Pancreas (tissue), 10 donors: ENCODE data around the gene YRDC. TPM values are rescaled to one million over a fixed set of nuclear protein-coding genes. Genes with fewer than 3 reads are reported as not detected.

ENCODE experiments used
- ATAC-seq, 4 donors: fragments of 200-7000 bp; cut with Tn5 transposase; one replicate each; pipeline versions ENCODE4 v1.8.0 to v1.9.1; 2020; ENCODE audit warnings: mild to moderate bottlenecking in 4 of 4, moderate library complexity in 4 of 4
- DNase-seq, 6 donors: peaks; one replicate each; pipeline ENCODE4 v3.0.0-alpha.2; 2020
- FAIRE-seq: peaks from 2 replicates; lab custom pipeline; 2012; peaks lifted over from hg19 to GRCh38; lab: Jason Lieb, UNC
- H3K27ac ChIP-seq, 4 donors: fragments of 200-600 bp; sonication (generic); 1 replicate in 3 of 4; 2 replicates in 1 of 4; pipeline versions ENCODE4 v1.5.0 to v1.8.0; 2020
- H3K27me3 ChIP-seq, 4 donors: fragments of 200-600 bp; one replicate each; pipeline ENCODE4 v1.8.0; 2021
- H3K36me3 ChIP-seq, 3 donors: fragments of 200-600 bp; sonication (generic) in 1 of 3; one replicate each; pipeline versions ENCODE4 v1.5.0 to v1.8.0; 2020 to 2021
- H3K4me1 ChIP-seq, 3 donors: fragments of 200-600 bp; one replicate each; pipeline ENCODE4 v1.8.0; 2021
- H3K4me3 ChIP-seq, 4 donors: fragments of 200-600 bp; sonication (generic) in 2 of 4; one replicate each; pipeline versions ENCODE4 v1.5.0 to v1.8.0; 2020 to 2021
- H3K9me3 ChIP-seq, 4 donors: fragments of 200-600 bp; one replicate each; pipeline ENCODE4 v1.8.0; 2021
- WGBS, 2 donors: extraction: QIAGEN DNeasy Blood & Tissue Kit; methylation state at CpG; one replicate each; pipeline ENCODE4 v1.1.7; 2013; 5-methylcytosine and 5-hydroxymethylcytosine counted together
- intact Hi-C, 3 donors: fragments of 100-400 bp; cut with DNase I; formaldehyde crosslinking; loops; one replicate each; pipeline versions ENCODE4 v1.11.1 to v1.14.2; 2022
- polyA plus RNA-seq, 2 donors: library from polyadenylated mRNA; stranded (reverse); fragments of 200-250 nt; gene quantifications; one replicate each; pipeline ENCODE4 v1.2.3, GENCODE V29; 2013
- total RNA-seq, 6 donors: library from RNA; stranded (reverse); fragmentation: NEBNext Ultra II Directional in 4 of 6; extraction: Animal tissue kit (Norgen Biotek cat#: 25700) in 4 of 6; gene quantifications; one replicate each; pipeline versions ENCODE4 v1.2.1 to v1.2.4, GENCODE V29; 2021 to 2023
- TF ChIP-seq, protein P1 (sequence below), 4 donors: fragments of 200-600 bp; sonication (generic) in 3 of 4; IDR thresholded peaks; one replicate each; pipeline versions ENCODE4 v1.5.0 to v1.8.0; 2021; ENCODE audit warnings: antibody characterized with exemption in 4 of 4
- donor health status: healthy with polysubstance abuse.
- donor health status: DM: no; HTN: no; CAD: no; lungs with moderate emphysema.
- donor health status: DM: no; HTN: no; CAD: no.
- donor health status: control.
- donor health status: control.
- donor health status: Bipolar disorder and iron deficiency.
- donor health status: DM: yes; HTN: yes; CAD: no.
- donor health status: DM: no; HTN: no; CAD: no.
- donor health status: DM: no; HTN: no; CAD: no.
- donor health status: DM: yes; HTN: yes; CAD: no.

YRDC gene, protein sequence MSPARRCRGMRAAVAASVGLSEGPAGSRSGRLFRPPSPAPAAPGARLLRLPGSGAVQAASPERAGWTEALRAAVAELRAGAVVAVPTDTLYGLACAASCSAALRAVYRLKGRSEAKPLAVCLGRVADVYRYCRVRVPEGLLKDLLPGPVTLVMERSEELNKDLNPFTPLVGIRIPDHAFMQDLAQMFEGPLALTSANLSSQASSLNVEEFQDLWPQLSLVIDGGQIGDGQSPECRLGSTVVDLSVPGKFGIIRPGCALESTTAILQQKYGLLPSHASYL
- total RNA-seq (10 to 100 TPM in 1 of 6 donors, 1 to 10 TPM in 5; 5.2 to 11.9 (median 6.2) TPM), polyA plus RNA-seq (1 to 10 TPM; 4.8 to 9.3 TPM)

- Histone ChIP-seq H3K36me3 (peaks cover 6 to 30% (median 29%) of the 10 kb centered on the region in 3 donors), H3K27me3 (no peaks in the 10 kb centered on the region), H3K4me1 (peaks cover 7 to 17% (median 12%) of the 10 kb centered on the region in 3 donors), H3K27ac (peak within 1 kb of the TSS; percentile 89 to 94 (median 93)), H3K9me3 (no peaks in the 10 kb centered on the region), H3K4me3 (peak within 1 kb of the TSS; percentile 78 to 88 (median 85))
- 0 to 1% methylated on average over 71 to 95 of the region's 95 CpGs for WGBS, 2 donors
- TF ChIP-seq, protein P1, sequence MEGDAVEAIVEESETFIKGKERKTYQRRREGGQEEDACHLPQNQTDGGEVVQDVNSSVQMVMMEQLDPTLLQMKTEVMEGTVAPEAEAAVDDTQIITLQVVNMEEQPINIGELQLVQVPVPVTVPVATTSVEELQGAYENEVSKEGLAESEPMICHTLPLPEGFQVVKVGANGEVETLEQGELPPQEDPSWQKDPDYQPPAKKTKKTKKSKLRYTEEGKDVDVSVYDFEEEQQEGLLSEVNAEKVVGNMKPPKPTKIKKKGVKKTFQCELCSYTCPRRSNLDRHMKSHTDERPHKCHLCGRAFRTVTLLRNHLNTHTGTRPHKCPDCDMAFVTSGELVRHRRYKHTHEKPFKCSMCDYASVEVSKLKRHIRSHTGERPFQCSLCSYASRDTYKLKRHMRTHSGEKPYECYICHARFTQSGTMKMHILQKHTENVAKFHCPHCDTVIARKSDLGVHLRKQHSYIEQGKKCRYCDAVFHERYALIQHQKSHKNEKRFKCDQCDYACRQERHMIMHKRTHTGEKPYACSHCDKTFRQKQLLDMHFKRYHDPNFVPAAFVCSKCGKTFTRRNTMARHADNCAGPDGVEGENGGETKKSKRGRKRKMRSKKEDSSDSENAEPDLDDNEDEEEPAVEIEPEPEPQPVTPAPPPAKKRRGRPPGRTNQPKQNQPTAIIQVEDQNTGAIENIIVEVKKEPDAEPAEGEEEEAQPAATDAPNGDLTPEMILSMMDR (IDR thresholded peaks at IDR 0.05) = no peak
- intact Hi-C loops = no loop called here
- FAIRE-seq (no peak), DNase-seq (peak; percentile 93 to 97 (median 94)), ATAC-seq (peak; percentile 90 to 95 (median 92))
Measured at GRCh38 chr1:37807555-37808368, at the start of gene YRDC, which contains the start of gene C1orf122. Gene YRDC, minus strand, starts transcription at chr1:37808208. Its CDS starts 28 bp downstream, at chr1:37808180. Gene C1orf122, plus strand, starts transcription at chr1:37807790. Its CDS starts 615 bp downstream, at chr1:37808405.

DNA sequence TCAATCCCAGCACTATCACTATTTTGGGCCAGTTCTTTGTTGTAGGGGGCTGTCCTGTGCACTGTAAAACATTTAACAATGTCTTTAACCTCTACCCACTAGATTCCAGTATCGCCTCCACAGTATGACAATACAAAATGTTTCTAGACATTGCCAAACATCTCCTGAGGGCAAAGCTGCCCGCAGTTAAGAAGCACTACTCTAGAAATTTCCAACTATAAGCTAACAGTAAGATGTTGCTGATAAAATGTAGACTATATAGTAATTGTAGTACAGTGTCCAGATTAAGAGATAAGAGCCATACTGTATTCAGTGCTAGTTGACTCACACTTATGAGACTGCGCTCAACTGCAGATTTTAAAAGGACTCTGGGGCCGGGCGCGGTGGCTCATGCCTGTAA is 46.4 kb upstream of the YRDC start:
- Histone ChIP-seq H3K27me3 (no peaks in the 10 kb centered on the region), H3K9me3 (no peaks in the 10 kb centered on the region), H3K4me3 (no peak overlapping the region), H3K4me1 (peaks cover 8 to 17% (median 8%) of the 10 kb centered on the region in 3 donors), H3K36me3 (no peaks in the 10 kb centered on the region), H3K27ac (no peak overlapping the region)
- FAIRE-seq (no peak), ATAC-seq (no peak), DNase-seq (no peak)
- intact Hi-C loops = no loop called here
- WGBS, 2 donors = 96 to 98% methylated on average over 6 of the region's 6 CpGs
- TF ChIP-seq, protein P1 (IDR thresholded peaks at IDR 0.05) = no peak

GRCh38 chr1:37853157-37853556 is 45.1 kb upstream of the YRDC start:
- no peak for FAIRE-seq
- Histone ChIP-seq H3K4me3 (no peak overlapping the region), H3K27me3 (no peaks in the 10 kb centered on the region), H3K27ac (no peak overlapping the region), H3K9me3 (no peaks in the 10 kb centered on the region), H3K36me3 (no peaks in the 10 kb centered on the region), H3K4me1 (peaks cover 0 to 10% (median 4%) of the 10 kb centered on the region in 3 donors)
- DNase-seq = no peak
- TF ChIP-seq, protein P1 (IDR thresholded peaks at IDR 0.05) = no peak
- ATAC-seq = no peak
- intact Hi-C loops = no loop called here

GRCh38 chr1:37851782-37852210 is 43.8 kb upstream of the YRDC start:
- peak in 2 of 4 donors; percentile 23 to 30 for ATAC-seq

More at GRCh38 chr1:37851782-37852210, 43.8 kb upstream of the YRDC start:
- no peak for FAIRE-seq
- Histone ChIP-seq H3K27me3 (no peaks in the 10 kb centered on the region), H3K4me3 (no peak overlapping the region), H3K4me1 (peaks cover 0 to 10% (median 0%) of the 10 kb centered on the region in 3 donors), H3K36me3 (no peaks in the 10 kb centered on the region), H3K9me3 (no peaks in the 10 kb centered on the region), H3K27ac (no peak overlapping the region)
- intact Hi-C loops = no loop called here
- TF ChIP-seq, protein P1 (IDR thresholded peaks at IDR 0.05) = no peak
- 69 to 74% methylated on average over 2 of the region's 2 CpGs for WGBS, 2 donors
- DNase-seq = no peak
